ENCODE results near the gene KCNK3.

The KCNK3 gene

DNA sequence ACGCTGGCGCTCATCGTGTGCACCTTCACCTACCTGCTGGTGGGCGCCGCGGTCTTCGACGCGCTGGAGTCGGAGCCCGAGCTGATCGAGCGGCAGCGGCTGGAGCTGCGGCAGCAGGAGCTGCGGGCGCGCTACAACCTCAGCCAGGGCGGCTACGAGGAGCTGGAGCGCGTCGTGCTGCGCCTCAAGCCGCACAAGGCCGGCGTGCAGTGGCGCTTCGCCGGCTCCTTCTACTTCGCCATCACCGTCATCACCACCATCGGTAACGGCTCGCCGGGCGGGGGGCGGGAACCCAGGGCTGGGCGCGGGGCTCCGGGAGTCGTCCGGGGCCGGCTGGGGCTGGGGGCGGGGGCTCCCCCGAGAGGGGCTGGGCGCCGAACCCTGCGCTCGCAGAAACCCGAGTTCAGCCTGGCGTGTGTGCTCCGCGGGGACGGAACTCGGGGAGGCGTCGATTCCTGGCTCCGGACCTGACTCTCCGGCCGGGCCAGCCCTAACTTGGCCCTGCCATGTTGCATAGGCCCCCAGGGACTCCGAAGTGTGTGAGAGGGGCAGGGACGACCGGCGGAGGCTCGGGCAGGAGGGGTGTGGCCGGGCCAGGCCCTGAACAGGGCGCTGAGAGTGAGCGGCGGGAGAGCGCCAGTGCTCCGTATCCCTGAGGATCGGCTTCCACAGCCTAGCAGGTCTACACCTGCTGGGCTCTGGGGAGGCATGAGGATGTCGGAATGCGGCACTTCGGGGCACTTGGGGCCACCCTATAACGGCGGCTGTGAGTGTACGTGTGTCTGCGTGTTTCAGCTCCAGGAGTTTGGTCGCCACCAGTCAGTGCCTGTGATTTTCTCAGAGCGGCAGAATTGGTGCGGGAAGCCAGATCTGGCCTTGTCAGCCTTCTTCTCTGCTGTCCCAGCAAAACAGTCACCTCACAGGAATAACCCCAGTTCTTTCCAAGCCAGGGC, 651 bp downstream of the KCNK3 start:
- Histone ChIP-seq H3K27me3 (replicated peaks; ENCODE audit: control insufficient read depth, insufficient read depth, low read length) (peaks cover 2% of the 10 kb centered on the region), H3K36me3 (ENCODE audit: control insufficient read depth, insufficient read depth, low read length) (no peaks in the 10 kb centered on the region), H3K4me3 (replicated peaks; ENCODE audit: low read depth, low read length) (no peak overlapping the region)
- no peak for DNase-seq (ENCODE audit: extremely low read depth, insufficient read length)
- TF ChIP-seq, protein P1, sequence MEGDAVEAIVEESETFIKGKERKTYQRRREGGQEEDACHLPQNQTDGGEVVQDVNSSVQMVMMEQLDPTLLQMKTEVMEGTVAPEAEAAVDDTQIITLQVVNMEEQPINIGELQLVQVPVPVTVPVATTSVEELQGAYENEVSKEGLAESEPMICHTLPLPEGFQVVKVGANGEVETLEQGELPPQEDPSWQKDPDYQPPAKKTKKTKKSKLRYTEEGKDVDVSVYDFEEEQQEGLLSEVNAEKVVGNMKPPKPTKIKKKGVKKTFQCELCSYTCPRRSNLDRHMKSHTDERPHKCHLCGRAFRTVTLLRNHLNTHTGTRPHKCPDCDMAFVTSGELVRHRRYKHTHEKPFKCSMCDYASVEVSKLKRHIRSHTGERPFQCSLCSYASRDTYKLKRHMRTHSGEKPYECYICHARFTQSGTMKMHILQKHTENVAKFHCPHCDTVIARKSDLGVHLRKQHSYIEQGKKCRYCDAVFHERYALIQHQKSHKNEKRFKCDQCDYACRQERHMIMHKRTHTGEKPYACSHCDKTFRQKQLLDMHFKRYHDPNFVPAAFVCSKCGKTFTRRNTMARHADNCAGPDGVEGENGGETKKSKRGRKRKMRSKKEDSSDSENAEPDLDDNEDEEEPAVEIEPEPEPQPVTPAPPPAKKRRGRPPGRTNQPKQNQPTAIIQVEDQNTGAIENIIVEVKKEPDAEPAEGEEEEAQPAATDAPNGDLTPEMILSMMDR (IDR thresholded peaks at IDR 0.05; ENCODE audit: insufficient read depth, low read length, poor library complexity, severe bottlenecking): no peak

DNA sequence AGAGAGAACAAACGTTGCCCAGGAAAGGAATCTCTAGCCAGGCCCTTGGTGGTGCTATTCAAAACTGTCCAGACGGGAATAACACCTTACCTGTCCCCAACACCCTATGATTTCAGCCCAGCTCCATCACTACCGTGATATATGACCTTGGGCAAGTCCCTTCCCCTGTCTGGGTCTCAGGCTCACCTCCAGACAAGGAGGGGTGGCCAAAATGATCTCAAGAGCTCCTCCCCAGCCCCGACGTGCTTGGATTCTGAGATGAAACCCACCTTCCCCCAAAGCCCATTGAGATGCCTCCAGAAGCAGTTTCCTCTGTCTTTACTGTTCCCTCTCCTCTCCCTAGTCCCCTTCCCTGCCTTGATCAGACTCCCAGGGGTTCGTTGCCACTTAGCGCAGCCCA, 1.5 kb downstream of the KCNK3 start:
- Histone ChIP-seq H3K27me3 (replicated peaks; ENCODE audit: control insufficient read depth, insufficient read depth, low read length) (peaks cover 2% of the 10 kb centered on the region), H3K36me3 (ENCODE audit: control insufficient read depth, insufficient read depth, low read length) (no peaks in the 10 kb centered on the region), H3K4me3 (replicated peaks; ENCODE audit: low read depth, low read length) (no peak overlapping the region)
- no peak for DNase-seq (ENCODE audit: extremely low read depth, insufficient read length)
- TF ChIP-seq, protein P1 (IDR thresholded peaks at IDR 0.05; ENCODE audit: insufficient read depth, low read length, poor library complexity, severe bottlenecking): no peak

DNA sequence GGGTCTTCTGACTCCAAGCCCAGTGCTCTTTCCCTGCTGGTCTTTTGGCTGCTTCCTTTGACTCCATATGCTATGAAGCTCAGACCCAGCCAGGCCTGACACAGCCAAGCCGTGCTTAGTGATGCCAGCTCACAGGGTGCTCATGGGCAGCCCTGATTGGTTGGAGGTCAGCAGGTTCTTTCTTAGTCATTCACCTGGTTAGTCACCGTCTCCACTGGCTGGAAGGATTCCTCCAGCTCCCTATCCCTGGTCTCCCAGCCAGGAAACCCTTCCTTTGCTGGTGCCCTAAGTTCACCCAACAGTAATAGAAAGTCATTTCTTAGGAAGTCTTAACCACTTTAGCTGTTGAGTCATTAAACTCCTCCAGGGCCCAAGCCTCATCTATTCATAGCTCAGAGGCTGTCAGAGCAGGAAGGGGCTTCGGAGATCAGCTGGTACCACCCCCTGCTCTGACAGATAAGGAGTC, 3.9 kb downstream of the KCNK3 start:
- peaks cover 2% of the 10 kb centered on the region for H3K27me3 ChIP-seq (replicated peaks; ENCODE audit: control insufficient read depth, insufficient read depth, low read length)
- H3K4me3 ChIP-seq (replicated peaks; ENCODE audit: low read depth, low read length): no peak overlapping the region
- no peak for DNase-seq (ENCODE audit: extremely low read depth, insufficient read length)
- H3K36me3 ChIP-seq (ENCODE audit: control insufficient read depth, insufficient read depth, low read length): no peaks in the 10 kb centered on the region
- TF ChIP-seq, protein P1 (IDR thresholded peaks at IDR 0.05; ENCODE audit: insufficient read depth, low read length, poor library complexity, severe bottlenecking): no peak

DNA sequence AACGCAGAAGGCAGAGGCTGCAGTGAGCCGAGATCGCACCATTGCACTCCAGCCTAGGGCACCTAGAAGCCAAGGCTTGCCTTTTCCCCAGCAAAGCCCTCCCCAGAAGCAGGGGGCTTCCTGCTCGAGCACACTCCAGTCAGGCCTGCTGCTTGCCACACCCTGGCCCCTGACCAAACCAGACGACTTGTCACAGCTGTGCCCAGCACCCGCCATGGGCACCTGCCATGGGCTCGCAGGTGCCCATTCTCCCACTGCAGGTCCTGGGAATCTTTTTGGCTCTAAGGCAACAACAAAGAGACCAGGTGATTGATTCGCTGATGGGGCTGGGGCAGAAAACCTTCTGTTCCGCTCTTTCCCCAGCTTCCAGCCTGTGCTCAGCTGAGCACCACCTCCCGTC, 4.9 kb downstream of the KCNK3 start:
- Histone ChIP-seq H3K36me3 (ENCODE audit: control insufficient read depth, insufficient read depth, low read length) (no peaks in the 10 kb centered on the region), H3K4me3 (replicated peaks; ENCODE audit: low read depth, low read length) (no peak overlapping the region), H3K27me3 (replicated peaks; ENCODE audit: control insufficient read depth, insufficient read depth, low read length) (peaks cover 2% of the 10 kb centered on the region)
- TF ChIP-seq, protein P1 (IDR thresholded peaks at IDR 0.05; ENCODE audit: insufficient read depth, low read length, poor library complexity, severe bottlenecking): no peak
- no peak for DNase-seq (ENCODE audit: extremely low read depth, insufficient read length)

DNA sequence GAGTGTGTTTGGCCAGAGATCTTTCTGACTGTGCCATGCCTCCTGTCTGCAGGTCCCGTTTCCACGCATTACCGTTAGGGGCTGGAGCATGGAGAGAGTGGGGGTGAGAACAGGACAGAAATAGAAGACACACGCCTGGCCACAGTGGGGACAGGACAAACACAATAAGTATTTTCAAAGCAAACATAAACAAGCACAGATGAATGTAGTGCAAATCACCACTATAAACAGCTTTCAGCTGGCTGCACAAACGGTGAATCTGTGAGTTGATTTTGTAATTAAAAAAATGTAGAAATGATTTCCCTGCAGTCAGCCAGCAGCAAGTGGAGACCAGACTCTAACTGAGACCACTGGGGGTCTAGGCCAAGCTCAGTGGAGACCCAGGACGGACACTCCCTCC, 6.8 kb downstream of the KCNK3 start:
- DNase-seq (ENCODE audit: extremely low read depth, insufficient read length): no peak
- TF ChIP-seq, protein P1 (IDR thresholded peaks at IDR 0.05; ENCODE audit: insufficient read depth, low read length, poor library complexity, severe bottlenecking): no peak
- no peaks in the 10 kb centered on the region; the same call in none of the 2 replicates for H3K27me3 ChIP-seq (replicated peaks; ENCODE audit: control insufficient read depth, insufficient read depth, low read length)
- no peaks in the 10 kb centered on the region for H3K36me3 ChIP-seq (ENCODE audit: control insufficient read depth, insufficient read depth, low read length)
- no peak overlapping the region for H3K4me3 ChIP-seq (replicated peaks; ENCODE audit: low read depth, low read length)

Data from GM06990 (cell line).